ENCODE data around the gene OGDH. TPM values are rescaled to one million over a fixed set of nuclear protein-coding genes. Genes with fewer than 3 reads are reported as not detected.

The OGDH gene
- 40.8 and 41.8 TPM in 2 replicates for total RNA-seq (2014; rRNA removed; shearing (Covaris generic))

DNA sequence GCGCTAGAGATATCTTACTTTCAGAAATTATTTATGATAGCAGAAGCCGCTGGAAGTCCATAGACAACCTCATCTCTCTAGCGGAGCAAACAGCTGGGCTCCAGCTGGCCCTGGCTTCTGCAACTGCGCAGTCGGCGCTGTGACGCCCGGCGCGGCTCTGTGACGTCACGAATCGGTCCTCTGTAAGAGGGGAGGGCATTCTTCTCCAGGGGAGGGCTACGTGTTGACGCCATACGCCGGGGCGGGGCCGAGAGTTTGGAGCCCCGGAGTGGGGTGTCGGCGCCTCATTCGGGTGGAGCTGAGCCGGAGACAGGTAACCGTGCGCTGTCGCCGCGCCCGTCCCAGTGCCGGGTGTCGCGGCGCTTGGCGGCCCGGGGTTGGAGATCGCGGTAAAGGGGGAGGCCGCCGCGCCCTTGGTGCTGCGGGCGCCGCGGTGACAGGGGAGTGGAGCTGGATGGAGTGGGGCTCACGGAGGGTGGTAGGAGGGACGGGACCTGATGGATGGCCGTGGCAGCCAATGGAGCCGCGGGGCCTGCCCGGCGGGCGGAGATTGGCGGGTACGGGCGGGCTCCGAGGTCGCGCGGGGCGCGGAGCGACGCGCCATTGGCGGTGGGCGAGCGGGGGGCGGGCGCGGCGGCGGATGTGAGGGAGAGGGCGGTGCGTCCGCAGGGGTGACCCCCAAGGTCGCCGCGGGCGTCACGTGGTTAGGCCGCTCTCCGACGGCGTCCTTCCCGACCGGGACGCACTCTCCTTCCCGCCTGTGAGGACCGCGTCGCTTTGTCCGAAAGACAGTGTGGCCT is at the start of gene OGDH:
Gene OGDH (plus strand): TSS at position 287 of the 800 bp plus-strand sequence. CDS start 17,717 bp downstream, outside the sequence.

DNA sequence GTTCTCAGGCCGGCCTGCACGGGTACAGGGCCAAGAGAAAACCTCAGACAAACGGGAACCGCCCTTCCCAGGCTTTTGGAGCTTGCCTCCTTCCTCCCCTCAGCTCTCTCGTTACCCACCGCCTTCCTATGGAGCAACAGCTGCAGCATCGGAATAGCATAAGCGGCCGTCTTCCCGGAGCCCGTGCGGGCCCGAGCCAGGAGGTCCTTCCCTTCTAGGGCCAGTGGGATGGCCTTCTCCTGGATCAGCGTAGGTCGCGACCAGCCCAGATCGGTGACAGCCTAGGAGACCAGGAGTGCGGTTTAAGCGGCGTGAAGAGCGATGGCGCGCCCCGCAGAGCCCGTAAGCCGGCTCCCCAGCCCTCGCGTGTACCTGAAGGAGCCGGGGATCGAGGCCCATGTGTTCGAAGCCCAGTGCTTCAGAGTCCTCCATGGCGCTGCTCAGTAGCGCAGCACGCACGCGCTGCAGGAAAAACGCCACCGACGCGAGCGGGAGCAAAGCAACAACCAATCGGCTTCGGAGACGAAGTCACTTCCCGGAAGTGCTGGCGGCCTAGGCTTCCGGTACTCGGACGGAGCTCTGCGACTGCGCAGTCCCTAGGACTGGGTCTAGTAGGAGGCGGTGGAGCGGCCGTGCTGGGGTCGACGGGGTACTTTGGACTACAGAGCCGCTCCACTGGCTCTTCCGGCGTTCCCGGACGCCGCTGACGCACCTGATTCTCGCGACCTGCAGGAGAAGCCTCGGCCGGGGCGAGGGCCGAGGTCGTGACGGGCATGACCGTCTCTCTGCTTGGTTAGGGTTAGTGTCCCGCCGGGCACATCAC is 32.8 kb upstream of the OGDH start, which contains the start of gene DDX56:
Gene DDX56 (minus strand): TSS at position 445 of the 823 bp plus-strand sequence. CDS start 13 bp downstream, at position 432.

DNA sequence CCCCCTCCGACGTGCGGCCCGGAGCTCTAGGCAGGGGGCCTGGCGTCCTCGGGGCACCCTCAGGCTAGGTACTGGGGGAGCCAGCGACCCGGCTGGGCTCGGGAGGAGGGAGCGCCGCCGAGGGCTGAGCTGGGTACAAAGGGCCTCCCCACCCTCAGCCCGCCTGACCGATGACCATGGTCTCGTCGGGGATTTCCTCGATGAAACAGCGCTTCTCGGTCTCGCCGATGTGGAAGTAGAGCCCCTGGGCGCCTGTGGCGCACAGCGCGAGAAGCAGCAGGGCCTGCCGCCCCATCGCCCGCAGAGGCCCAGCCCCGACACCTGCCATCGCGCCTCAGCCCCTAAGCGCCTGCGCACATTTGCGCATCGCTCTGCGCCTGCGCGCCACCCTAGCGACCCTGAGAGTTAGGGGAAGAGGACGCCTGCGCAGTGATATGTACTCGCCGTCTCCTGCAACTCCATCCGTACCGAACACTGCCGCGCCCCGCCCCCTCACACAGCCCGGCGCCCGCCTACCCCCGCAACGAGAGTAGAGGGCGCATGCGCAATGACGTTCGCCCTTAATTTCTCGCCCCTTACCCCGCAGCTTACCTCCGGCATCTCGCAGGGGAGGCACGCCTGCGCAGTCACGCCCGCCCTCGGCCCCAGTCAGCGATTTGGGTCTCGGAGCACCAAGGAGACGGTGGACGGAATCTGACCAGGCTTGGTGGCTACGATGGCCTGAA is 24.4 kb upstream of the OGDH start, which contains the start of gene TMED4:
Gene TMED4 (minus strand): TSS at position 353 of the 725 bp plus-strand sequence. CDS start 25 bp downstream, at position 328.

DNA sequence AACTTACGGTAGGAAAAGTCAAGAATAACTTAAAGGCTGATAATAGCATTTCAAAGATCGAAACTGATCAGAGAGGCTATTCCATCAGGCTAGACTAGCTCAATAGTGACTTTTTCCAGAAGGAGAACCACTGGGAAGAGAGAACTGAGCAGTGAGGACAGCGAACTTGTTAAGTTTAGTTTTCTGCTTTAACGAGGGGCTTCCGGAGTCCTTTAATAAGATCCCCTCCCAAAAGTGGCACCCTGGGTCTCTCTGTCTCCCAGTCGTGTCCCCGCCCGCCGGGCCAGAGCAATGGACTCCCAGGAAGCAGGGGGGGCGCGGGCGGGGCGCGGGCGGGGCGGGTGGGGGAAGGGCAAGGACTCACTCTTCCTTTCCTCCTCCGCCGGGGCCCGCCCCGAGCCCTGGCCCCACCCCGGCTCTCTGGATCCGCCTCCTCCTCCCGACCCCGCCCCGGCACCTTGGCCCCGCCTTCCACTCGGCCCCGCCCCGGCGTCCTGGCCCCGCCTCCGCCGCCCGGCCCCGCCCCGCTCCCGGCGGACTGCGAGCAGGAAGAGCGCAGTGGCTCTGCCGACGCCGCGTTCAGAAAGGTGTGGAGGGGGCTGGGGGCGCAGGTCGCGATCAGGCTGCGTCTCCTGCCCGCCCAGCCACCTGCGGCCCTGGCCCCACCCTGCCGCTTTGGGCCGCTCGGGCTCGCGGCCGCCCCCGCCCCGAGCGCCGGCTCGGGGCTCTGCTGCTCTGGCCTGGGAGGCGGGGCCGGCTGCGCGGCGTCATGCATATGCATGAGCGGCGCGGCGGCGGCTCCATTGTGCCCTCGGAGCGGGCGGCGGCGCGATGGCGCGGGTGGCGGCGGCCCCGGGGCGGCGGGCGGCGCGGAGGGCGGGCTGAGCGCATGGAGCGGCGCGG is 141.9 kb downstream of the OGDH start, which contains the start of gene ZMIZ2:
Gene ZMIZ2 (plus strand): TSS at position 803 of the 903 bp plus-strand sequence. CDS start 7,403 bp downstream, outside the sequence.

Other genes starting within 250 kb of the OGDH start
- 96.9 and 110 TPM in 2 replicates for gene NUDCD3, start 116.0 kb upstream of the OGDH start, total RNA-seq (2014; rRNA removed; shearing (Covaris generic))
- gene NPC1L1, start 65.3 kb upstream of the OGDH start, total RNA-seq (2014; rRNA removed; shearing (Covaris generic)), result 0.03 and 0.11 TPM in 2 replicates
- 108 and 140 TPM in 2 replicates for gene DDX56, start 32.7 kb upstream of the OGDH start, total RNA-seq (2014; rRNA removed; shearing (Covaris generic))
- 93.4 and 96.6 TPM in 2 replicates for gene TMED4, start 24.4 kb upstream of the OGDH start, total RNA-seq (2014; rRNA removed; shearing (Covaris generic))
- 13.1 and 14.1 TPM in 2 replicates for gene ZMIZ2, start 142.2 kb downstream of the OGDH start, total RNA-seq (2014; rRNA removed; shearing (Covaris generic))
- gene PPIA, start 190.1 kb downstream of the OGDH start, total RNA-seq (2014; rRNA removed; shearing (Covaris generic)), result 3,364 and 3,839 TPM in 2 replicates
- 271 and 294 TPM in 2 replicates for gene H2AZ2, start 241.5 kb downstream of the OGDH start, total RNA-seq (2014; rRNA removed; shearing (Covaris generic))